NCI-H82 treated with DMSO at 0.1 percent for 48 hours (cell line): Measurements from ENCODE around the gene SNCAIP.

ENCODE experiments used
- DNase-seq: peaks from one replicate; lab custom pipeline; 2025; ENCODE audit not compliant: unreplicated experiment; lab: John Stamatoyannopoulos, UW

Gene SNCAIP

DNA sequence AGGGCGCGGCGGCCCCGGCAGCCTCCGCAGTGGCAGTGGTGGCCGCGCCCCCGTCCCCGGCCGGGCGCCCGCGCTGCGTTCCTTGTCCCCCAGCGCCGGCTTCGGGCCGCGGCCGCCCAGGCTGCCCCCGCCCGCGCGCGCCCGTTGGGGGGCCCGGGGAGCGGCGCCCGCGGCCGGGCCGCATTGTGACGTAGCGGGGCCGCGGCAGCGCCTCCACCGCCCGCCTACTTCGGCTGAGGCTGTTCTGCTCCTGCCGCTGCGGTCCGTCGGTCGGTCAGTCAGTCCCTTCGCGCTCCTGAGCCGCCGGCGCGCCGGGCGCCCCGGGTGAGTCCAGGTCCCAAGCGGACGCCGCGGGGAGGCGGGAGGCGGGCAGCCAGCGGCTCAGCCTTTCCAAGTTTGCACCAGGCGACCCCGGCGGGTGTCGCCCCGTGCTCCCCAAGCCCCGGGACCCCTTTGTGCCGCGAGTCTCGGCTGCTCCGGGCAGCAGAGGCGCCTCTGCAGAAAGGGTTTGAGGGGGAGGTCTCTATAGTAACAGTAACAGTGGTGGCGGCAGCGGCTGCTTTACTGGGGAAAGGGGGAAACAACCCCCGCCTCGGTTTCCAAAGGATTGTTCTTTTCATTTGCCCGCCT, at the start of gene SNCAIP:
Gene SNCAIP (plus strand): TSS at position 277 of the 630 bp plus-strand sequence. CDS start 78,898 bp downstream, outside the sequence.
- DNase-seq: no peak

DNA sequence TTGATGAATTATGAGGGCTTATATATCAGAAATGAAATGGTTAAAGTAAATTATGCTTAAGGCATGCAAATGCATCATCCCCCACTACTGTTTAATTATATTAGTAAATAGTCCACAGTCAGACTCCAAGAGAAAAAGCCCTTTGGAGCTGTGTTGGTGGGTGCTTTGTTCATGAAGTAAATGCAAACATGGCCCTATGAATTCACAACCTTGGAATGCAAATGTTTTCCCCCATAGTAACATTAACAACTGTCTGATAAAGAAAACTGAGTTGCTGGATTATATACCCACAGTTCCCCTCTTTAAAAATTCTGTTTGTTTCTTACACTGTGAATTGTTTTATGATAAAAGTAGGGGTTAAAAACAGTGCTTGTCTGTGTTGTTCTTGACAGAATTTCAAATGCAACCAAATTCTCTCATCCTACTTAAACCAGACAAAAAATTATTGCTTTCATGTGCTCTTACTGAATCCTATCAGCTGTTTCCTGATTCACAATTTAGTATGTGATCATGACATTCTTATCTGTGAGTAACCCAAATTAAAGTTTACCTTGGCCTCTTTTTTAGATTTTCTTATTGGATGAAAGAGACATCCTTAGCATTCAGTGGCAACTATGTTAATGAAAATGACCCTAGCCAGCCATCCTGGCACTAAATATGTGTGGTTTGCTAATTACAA, 48.5 kb upstream of the SNCAIP start:
- DNase-seq: no peak

DNA sequence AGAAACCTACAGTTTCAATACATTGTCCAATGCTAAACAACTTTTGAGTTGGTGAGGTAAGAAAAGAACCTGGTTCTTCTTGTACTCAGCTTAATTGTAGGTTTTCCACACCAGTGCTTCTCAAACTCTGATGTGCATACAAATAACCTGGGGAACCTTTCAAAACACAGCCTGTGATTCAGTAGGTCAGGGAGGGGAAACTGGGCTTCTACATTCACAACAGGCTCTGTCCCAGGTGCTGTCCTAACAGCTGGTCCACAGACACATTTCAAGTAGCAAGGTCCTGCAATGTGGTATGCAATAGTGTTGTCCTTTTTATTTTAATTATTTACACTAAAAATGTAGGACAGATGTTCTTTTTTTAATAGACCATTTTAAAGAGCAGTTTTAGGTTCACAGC, 47.4 kb upstream of the SNCAIP start:
- DNase-seq: no peak

DNA sequence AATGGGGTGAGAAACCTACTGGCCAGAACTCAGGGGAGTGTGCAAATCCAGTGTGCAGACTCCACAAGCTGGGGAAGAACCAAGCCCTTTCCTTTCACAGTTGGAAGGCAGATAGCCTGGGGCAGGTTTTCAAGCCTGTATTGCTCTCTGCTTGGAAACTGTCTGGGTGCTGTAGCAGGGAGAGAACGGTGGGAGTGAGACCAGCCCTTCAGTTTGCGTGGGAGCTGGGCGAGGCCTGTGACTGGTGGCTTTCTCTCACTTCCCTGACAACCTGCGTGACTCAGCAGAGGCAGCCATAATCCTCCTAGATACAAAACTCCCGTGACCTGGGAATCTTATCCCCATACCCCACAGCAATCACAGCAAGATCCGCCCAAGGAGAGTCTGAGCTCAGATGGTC, 44.9 kb upstream of the SNCAIP start:
- no peak for DNase-seq

DNA sequence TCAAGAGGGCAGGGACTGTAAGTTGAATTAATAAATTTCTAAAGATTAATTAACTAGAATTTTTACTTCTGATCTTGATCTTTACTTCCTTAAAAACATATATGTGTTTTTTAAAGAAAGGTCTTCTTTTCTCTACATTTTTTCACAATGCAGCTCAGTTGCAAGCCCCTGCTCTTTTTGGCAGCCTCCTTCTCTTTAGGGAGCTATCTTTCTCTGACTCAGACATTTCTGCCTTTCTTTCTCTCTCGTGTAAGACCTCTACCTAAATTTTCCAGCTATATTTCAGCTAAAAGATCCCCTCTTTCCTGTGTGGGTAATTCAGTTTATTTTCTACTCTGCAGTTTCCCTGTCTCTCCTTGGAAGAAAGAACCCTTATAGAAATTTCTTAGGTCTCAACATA, 38.3 kb upstream of the SNCAIP start:
- DNase-seq: no peak

DNA sequence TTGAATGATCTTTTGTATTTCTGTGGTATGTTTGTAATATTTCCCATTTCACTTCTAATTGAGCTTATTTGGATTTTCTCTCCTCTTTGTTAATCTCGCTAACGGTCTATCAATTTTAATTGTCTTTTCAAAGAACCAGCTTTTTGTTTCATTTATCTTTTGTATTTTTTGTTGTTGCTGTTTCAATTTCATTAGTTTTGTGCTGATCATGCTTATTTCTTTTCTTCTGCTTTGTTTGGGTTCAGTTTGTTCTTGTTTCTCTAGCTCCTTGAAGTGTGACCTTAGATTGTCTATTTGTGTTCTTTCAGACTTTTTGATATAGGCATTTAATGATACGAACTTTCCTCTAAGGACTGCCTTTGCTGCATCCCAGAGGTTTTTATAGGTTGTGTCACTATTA, 28.4 kb upstream of the SNCAIP start:
- DNase-seq: no peak

DNA sequence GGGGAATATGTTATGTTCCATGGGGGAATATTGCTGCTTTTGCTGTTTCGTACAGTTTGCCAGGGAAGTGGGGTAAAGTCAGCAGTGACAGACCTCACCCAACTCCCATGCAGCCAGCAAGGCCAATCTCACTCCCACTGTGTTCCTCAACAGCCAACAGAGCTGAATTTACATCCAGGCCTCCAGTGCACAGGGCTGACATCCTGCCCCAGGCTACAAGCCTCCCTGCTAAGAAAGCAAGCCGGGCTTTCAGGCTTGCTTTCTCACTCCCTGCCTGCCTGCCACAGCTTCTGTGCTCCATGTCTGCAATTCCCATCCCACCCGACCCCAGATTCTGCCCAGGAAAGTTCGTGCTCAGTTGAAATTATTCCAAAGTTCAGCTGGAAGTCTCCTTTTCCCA, 25.5 kb upstream of the SNCAIP start:
- DNase-seq: no peak

DNA sequence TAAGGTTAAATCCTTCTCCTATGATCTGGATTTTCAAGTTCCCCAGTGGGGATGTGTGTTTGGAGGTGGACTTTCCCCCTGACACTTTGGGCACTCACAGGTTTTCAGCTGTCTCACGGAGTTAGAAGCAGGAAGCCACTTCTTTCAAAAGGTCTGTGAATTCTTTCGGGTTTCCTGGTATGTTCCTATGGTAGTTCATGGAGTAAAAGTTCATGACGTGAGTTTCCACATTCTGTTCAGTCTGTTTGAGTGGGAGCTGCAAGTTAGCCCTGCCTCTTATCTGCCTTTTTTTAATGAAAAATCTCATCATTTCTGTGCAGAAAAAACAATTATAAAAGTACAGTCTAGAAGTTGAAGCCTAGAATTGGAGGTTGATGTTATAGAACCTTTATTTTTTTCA, 24.9 kb upstream of the SNCAIP start:
- no peak for DNase-seq

DNA sequence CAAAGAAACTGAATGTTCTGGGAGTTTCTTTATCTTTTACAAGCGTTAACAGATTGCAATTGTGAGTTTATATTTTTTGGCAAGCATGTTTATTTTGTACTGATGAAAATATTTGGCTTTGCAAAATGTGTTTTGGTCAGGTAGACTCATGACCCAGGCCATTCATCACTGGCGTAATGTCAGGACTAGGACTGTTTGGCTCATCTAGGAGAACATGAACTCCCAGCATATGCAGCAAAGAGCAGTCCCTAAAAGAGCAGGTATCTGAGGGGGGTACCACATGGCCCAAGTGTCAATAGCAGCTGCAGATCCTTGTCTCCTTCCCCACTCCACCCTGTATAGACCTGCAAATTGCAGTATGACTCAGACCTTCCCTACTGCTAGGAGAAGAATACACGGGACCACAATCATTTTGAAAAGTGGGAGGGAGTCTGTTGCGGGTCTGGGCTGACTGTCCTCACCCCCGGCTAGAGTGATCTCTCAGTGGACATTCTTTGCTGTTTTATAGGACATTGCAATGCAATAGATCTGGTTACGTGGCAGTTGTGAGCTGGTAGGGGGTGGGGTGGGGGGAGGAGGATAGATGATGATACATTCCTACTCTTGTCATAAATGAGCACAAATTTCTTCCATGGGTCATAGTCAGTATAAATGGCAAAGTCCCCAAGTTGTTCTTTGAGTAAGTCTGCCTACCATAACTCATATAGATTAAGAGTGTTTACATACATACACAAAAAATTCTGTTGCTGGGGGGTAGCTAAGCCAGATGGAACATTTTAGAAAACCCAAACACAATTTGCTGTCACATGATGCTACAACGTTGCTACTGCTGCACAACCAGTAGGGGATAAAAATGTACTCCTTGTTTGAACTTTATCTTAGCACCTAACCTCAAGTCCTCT, 20.8 kb upstream of the SNCAIP start:
- no peak for DNase-seq

DNA sequence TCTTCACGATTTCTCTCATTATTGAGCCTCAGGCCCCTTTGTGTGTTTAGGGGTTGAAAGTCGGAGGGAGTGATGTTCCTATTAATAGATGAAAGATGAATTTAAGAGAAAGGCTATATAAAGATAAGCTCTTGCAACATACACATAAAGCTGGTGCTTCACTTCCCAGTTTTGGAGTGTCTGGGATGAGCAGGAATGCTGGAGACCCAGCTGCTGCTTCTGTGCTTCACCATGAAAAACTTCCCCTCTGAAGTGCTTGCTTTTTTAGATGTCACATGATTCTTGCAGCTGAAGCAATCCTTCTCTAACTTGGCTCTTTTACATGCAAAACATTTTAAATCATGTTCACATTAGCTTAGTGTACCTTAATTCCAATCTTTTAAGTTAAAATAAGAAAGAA, 19.7 kb upstream of the SNCAIP start:
- DNase-seq: no peak

DNA sequence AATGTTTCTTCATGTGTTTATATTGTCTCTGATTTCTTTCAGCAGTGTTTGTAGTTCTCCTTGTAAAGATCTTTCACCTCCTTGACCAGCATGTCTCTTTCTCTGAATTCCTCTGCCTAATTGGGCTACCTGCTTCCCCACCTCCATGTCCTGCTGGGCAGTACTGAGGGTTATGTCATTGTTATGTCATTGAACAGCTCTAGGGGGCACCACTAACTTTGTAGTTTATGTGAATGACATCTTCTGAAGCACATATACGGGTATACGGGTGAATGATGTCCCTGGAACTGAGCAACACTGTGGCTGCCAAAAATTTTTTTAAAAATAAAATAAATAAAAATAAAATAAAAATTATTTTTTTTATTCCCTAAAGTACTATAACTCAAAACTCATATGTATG, 16.9 kb upstream of the SNCAIP start:
- peak; percentile 2 for DNase-seq

DNA sequence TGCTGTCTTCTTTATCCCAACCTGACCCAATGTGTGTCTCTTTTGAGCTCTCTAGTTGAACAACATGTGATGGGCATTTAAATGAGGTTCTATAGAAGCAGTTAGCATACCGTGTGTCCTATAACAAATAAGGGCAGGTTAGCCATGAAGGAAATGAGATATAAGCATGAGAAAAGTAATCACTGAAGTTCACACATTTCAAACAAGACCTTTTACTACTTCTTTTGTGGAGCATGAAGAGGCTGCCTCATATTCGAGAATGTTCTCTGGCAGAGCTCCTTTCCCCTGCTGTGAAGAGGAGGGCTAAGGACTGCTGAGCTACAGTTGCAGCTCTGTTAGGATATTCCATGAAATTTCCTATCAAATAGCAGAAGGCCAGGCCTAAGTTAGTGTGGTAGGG, 15.2 kb upstream of the SNCAIP start:
- DNase-seq: no peak

DNA sequence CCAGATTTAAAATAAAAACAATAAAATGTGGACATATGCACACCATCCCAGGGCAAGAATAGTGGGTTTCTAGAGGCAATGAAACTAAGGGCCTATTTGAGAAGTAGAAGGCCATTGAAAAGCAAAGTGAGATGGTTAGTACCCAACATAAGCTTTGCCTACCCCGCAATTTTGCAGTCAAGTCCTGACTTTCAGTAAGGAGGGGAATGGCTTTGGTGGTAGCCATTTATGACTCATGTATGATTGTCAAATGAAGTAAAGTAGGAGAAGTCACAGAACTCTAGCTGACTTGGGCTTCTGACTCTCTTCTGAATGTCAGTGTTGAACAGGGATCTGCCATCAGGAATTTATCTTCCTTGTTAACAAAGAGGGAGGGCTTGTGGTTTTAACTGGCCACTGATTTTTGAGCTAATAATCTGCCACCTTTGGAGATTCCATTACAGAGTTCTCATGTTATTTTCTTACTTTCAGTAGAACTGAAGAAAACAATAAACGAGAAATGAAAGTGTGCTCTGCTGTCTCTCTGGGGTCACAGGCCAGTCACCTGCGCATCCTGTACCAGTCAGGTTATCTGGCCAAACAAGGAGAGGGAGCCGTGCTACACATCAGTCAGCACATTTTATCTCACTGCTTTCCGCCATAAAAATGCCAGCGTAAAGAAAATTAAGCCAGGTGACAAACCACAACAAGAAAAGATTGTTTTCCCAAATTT, 14.3 kb upstream of the SNCAIP start:
- no peak for DNase-seq

DNA sequence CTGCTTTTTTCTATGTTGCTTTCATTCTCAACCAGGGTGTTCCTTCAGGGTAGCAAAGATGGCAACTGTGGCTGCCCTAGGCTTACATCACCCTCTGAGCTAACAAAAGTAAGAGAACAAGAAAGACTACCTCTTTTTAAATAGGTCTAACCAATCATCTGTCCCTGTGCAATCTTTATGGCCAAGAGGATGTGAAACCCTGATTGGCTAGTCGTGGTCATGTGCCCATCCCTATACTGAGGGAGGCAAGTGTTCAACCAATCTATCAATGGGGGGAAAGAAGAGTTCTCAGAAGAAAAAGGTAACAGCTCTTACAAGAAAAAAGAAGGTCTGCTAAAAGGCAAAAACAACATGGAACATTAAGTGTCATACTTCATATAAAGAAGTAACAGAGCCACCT, 11.7 kb upstream of the SNCAIP start:
- no peak for DNase-seq

DNA sequence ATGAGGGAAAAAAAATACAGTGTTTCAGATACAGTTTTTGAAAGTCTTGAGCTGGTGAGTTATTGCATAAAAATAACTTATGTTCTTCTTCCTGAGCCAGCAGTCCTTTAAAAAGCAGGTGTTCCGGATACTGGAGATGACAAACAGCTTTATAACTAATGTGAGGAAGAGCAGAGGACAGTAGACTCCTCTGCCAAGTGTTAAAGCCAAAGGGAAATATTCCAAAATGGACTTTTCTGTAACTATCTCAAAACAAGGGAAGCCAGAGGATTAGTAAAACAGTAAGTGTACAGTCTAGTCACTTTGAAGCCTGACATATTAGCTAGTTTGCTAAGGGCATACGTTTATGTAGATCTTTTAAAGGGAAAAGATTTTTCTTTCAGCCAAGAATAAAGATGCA, 11.0 kb upstream of the SNCAIP start:
- no peak for DNase-seq

DNA sequence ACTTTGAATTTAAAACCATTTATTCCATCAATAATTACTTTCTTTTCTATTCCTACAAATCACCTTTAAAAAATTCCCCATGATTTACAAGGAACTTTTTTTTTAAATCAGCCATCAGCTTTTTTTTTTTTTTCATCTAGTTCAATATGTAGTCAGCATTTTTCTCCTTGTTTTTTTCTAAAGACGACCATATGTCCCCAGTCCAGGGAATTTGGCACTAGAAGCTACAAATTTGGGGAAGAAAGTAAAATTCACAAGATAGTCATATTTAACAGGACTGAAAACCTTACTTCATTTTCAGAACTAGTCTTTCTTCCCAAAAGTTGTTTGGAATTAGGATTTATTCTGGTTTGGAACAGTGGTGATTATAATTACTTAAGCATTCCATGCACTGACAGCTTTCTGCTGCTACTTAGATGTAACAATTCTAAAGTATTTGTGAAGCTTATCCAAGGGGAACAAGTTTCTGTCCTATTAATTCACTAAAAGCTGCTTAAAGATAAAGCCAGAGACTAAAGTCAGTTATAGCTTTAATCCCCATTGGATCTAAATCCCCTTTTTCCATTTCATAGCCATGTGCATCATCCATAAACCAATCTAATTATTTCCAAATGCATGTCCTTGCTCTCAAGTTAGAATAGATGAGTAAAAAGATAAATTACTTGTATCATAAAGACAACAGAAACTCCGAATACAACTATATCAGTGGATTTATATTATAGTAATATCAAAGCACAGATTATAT, 7.4 kb upstream of the SNCAIP start:
- peak; percentile 66 for DNase-seq

DNA sequence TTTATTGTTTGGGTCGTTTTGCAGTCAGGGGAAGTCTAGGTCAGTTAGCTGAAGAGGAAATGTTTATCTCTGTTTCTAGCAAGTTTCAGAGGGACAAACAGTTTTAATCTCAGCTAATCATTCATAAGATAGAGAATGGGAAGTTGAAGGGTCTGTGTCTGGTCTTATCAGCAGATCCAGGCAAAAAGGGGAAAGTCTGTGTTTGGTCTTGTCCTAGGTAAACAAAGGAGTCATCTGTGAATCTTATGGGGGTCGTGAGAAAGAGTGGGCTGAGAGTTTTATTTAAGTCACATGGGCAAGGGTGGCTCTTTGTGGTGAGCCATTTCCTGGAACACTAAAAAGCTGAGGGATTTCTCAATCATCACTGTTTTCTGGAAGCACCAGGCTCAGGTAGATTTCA, 5.6 kb upstream of the SNCAIP start:
- no peak for DNase-seq

DNA sequence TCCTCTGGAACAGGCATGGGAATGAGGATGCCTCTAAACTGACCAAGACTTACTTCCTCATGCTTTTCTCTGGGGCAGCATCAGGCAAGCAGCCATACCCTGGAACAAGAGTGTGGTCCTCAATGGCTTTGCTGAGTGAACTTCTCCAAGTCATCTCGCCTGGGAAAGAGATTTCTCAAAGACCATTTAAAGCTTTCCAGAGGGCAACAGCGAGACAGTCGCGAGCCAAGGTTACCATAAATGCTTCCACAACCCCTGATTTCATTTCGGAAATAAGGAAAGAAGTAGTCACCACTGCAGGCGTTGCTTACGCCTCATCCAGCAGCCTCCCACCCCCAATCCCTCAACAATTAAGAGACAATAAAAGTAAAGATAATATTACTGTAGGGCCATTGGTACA, 1.1 kb upstream of the SNCAIP start:
- DNase-seq: no peak

DNA sequence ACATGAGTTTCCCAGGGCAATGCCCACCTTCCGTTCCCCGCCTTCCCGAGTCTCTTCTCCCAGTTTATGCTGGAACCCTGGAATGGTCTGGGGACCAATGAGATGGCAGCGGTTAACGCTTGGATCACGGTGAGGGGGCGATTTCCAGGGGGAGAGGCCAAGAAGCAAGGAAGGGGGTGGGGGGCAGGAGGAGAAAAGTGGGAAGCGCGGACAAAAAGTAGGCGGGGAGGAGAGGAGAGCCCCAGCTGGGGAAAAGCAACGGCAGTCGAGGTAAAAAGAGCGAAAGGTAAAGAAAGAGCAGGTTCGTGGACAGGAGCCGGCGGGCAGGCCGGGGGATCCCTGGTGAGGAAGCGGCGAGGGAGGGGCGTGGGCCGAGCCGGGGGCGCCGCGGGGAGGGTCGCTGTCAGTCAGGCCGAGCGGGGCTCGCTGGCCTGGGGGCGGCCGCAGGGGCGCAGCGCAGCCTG, 508 bp upstream of the SNCAIP start:
- no peak for DNase-seq

DNA sequence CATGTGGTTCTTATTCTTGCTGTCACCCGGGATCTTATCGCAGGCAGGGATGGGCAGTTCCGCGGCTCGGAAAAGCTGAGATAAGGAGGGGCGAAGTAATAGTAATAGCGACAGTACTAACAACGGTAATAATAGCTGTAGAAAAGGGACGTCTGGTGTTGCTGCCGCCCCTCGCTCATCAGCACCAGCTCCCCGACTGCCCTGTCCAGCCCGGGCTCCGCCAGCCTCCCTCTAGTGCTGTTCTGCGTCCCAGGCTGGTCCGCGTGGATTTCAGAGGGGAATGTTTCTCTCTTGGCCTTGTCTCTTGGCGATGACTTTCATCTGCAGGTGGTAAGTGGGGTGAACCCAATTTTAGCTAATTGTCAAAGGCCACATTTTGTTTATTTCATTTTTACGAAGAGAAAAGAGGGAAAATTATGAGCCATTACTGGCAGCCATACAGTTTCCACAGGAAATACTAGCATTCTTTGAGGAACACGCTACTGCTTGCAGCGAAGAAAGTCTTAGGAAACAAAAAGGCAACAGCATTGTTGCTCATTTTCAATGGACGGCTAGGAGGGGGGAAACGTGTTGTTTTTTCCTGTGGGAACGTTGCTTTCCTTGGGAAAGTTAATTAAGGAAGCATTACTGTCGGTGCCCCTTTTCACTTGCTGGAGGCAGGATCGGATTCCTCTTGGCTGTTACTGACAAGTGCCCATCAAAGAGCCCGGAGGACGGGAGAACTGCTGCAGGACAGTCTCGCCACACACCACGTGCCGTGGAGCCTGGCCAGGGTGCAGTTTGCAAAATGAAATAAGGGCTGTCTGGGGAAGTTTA, 762 bp downstream of the SNCAIP start:
- DNase-seq: no peak
